ENCODE measurements around the gene TRIM10.

GRCh38 chr6:30202366-30202765 lies 41.4 kb upstream of the TRIM10 start:
- no peak for TF ChIP-seq EP300 (IDR thresholded peaks at IDR 0.05; ENCODE audit: borderline replicate concordance)
- TF ChIP-seq CEBPB (IDR thresholded peaks at IDR 0.05) = no peak
- TF ChIP-seq MAX (IDR thresholded peaks at IDR 0.05) = no peak
- TF ChIP-seq TCF12 (IDR thresholded peaks at IDR 0.05; ENCODE audit: low read depth) = no peak
- TF ChIP-seq TAF1 (IDR thresholded peaks at IDR 0.05; ENCODE audit: low read depth) = no peak
- no peak for TF ChIP-seq EGR1 (IDR thresholded peaks at IDR 0.05)
- TF ChIP-seq NFIC (IDR thresholded peaks at IDR 0.05) = no peak

Data from Ishikawa (cell line).